GM23248 (cell line): ENCODE results near the gene ZXDA.

Source experiments
- EZH2 ChIP-seq: fragments of 200-600 bp; sonication (generic); IDR thresholded peaks from 2 replicates; pipeline ENCODE4 v1.6.1; 2018; ENCODE audit warnings: antibody characterized with exemption, mild to moderate bottlenecking; ENCODE audit not compliant: insufficient read depth, poor library complexity, severe bottlenecking
- EZH2phosphoT487 ChIP-seq: fragments of 200-600 bp; sonication (generic); IDR thresholded peaks from 2 replicates; pipeline ENCODE4 v1.6.1; 2018; ENCODE audit warnings: antibody characterized with exemption, moderate library complexity, mild to moderate bottlenecking, low read depth; ENCODE audit not compliant: insufficient read depth

GRCh38 chrX:57930051-57930450, 19.8 kb upstream of the ZXDA start:
- TF ChIP-seq EZH2 = no peak
- no peak for TF ChIP-seq EZH2phosphoT487
